ENCODE results near the gene IFNL4. TPM values are rescaled to one million over a fixed set of nuclear protein-coding genes. Genes with fewer than 3 reads are reported as not detected.

IFNL4 gene
- total and polyA plus RNA-seq, 8 donors = 0.09 TPM; not detected in 7

DNA sequence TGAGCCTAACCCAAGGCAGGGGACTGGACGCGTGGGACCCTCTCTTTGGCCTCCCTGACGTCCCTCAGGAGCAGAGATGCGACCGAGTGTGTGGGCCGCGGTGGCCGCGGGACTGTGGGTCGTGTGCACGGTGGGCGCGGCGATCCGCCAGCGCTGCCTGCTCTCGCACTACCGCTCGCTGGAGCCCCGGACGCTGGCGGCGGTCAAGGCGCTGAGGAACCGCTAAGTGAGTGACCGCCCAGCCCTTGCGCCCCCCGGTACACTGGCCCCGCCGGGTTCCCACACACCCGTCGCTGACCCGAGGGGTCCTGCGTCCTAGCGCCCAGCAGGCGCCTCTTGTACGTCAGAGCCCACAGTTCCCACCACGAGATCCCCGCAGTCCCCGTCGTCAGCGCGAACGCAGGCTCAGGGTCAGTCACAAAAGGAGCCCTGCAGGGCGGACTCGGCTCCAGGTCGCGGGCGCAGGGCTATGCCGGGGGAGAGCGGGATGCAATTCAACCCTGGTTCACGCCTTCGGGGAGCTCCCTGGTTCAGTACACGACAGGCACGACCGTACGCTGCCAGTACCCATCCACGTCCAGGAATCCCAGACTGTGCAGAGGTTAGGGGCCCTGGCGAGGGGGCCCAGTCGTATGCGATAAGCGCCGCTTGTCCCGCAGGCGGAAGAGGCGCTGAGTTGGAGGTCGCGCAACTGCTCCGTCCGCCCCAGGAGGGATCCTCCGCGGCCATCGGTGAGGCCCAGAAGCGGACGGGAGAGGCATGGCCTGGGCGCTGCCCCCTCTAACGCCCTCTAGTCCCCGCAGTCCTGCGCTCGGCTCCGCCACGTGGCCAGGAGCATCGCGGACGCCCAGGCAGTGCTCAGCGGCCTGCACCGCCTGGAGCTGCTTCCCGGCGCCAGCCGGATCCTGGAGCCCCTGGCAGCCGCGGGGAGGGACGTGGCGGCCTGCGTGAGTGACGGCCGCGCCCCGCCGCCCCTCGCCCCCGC lies 15.9 kb upstream of the IFNL4 start:
- FAIRE-seq (no peak), DNase-seq (peak in 2 of 6 donors; percentile 58 to 61), ATAC-seq (peak; percentile 18 to 53 (median 30))
- H3K4me3 ChIP-seq = no peak overlapping the region
- no peak overlapping the region for H3K27ac ChIP-seq
- H3K9me3 ChIP-seq = no peaks in the 10 kb centered on the region
- H3K36me3 ChIP-seq = no peaks in the 10 kb centered on the region
- 29 to 33% methylated on average over 89 to 102 of the region's 102 CpGs for WGBS, 2 donors
- H3K27me3 ChIP-seq = no peaks in the 10 kb centered on the region
- intact Hi-C loops (cut with DNase I) = no loop called here
- peaks cover 0 to 8% (median 0%) of the 10 kb centered on the region in 3 donors for H3K4me1 ChIP-seq
- TF ChIP-seq, protein P1, sequence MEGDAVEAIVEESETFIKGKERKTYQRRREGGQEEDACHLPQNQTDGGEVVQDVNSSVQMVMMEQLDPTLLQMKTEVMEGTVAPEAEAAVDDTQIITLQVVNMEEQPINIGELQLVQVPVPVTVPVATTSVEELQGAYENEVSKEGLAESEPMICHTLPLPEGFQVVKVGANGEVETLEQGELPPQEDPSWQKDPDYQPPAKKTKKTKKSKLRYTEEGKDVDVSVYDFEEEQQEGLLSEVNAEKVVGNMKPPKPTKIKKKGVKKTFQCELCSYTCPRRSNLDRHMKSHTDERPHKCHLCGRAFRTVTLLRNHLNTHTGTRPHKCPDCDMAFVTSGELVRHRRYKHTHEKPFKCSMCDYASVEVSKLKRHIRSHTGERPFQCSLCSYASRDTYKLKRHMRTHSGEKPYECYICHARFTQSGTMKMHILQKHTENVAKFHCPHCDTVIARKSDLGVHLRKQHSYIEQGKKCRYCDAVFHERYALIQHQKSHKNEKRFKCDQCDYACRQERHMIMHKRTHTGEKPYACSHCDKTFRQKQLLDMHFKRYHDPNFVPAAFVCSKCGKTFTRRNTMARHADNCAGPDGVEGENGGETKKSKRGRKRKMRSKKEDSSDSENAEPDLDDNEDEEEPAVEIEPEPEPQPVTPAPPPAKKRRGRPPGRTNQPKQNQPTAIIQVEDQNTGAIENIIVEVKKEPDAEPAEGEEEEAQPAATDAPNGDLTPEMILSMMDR (IDR thresholded peaks at IDR 0.05) = no peak

- Histone ChIP-seq H3K4me1 (peaks cover 0 to 8% (median 0%) of the 10 kb centered on the region in 3 donors), H3K27ac (no peak overlapping the region), H3K27me3 (no peaks in the 10 kb centered on the region), H3K9me3 (no peaks in the 10 kb centered on the region), H3K4me3 (no peak overlapping the region), H3K36me3 (no peaks in the 10 kb centered on the region)
- intact Hi-C loops (cut with DNase I) = no loop called here
- 14% methylated on average over 15 to 17 of the region's 17 CpGs for WGBS, 2 donors
- TF ChIP-seq, protein P1 (IDR thresholded peaks at IDR 0.05) = no peak
- ATAC-seq (peak; percentile 29 to 72 (median 59)), DNase-seq (peak in 4 of 6 donors; percentile 12 to 68 (median 43)), FAIRE-seq (no peak)
Observed at GRCh38 chr19:39263912-39264305, 15.3 kb upstream of the IFNL4 start.

GRCh38 chr19:39262496-39262895 lies 13.8 kb upstream of the IFNL4 start:
- ATAC-seq (no peak), FAIRE-seq (no peak), DNase-seq (no peak)
- intact Hi-C loops (cut with DNase I) = no loop called here
- H3K9me3 ChIP-seq = no peaks in the 10 kb centered on the region
- TF ChIP-seq, protein P1 (IDR thresholded peaks at IDR 0.05) = no peak
- H3K4me1 ChIP-seq = peaks cover 0 to 8% (median 0%) of the 10 kb centered on the region in 3 donors
- H3K36me3 ChIP-seq = no peaks in the 10 kb centered on the region
- WGBS, 2 donors = 81 to 83% methylated on average over 4 of the region's 4 CpGs
- no peaks in the 10 kb centered on the region for H3K27me3 ChIP-seq
- H3K4me3 ChIP-seq = no peak overlapping the region
- H3K27ac ChIP-seq = no peak overlapping the region

- DNase-seq (no peak), FAIRE-seq (no peak), ATAC-seq (no peak)
- H3K9me3 ChIP-seq = no peaks in the 10 kb centered on the region
- WGBS, 2 donors = 67 to 84% methylated on average over 3 of the region's 3 CpGs
- no peaks in the 10 kb centered on the region for H3K27me3 ChIP-seq
- no peak overlapping the region for H3K4me3 ChIP-seq
- H3K4me1 ChIP-seq = peaks cover 0 to 8% (median 0%) of the 10 kb centered on the region in 3 donors
- TF ChIP-seq, protein P1 (IDR thresholded peaks at IDR 0.05) = no peak
- intact Hi-C loops (cut with DNase I) = no loop called here
- no peak overlapping the region for H3K27ac ChIP-seq
- H3K36me3 ChIP-seq = no peaks in the 10 kb centered on the region
Observed at GRCh38 chr19:39261704-39262103, 13.0 kb upstream of the IFNL4 start.

DNA sequence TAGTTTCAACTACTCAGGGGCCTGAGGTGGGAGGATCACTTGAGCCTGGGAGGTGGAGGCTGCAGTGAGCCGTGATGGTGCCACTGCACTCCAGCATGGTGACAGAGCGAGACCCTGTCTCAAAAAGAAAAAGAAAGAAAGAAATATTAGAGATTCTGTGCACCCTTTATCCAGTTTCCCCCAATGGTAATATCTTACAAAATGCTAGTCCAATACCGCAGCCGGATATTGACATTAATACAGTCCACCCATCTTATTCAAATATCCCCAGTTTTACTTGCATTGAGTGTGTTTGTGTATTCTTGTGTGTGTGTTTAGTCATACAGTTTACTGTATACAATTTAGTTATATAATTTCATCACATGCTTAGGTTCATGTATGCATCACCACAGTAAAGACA lies 8.6 kb upstream of the IFNL4 start:
- no peak overlapping the region for H3K27ac ChIP-seq
- no peak for DNase-seq
- H3K4me3 ChIP-seq = no peak overlapping the region
- H3K9me3 ChIP-seq = no peaks in the 10 kb centered on the region
- WGBS, 2 donors = 95 to 97% methylated on average over 4 of the region's 4 CpGs
- FAIRE-seq = no peak
- intact Hi-C loops (cut with DNase I) = no loop called here
- H3K27me3 ChIP-seq = no peaks in the 10 kb centered on the region
- no peaks in the 10 kb centered on the region for H3K4me1 ChIP-seq
- no peak for ATAC-seq
- H3K36me3 ChIP-seq = no peaks in the 10 kb centered on the region
- TF ChIP-seq, protein P1 (IDR thresholded peaks at IDR 0.05) = no peak
